SJCRH30 (cell line): ENCODE results near the gene KCNK15. TPM values are rescaled to one million over a fixed set of nuclear protein-coding genes. Genes with fewer than 3 reads are reported as not detected.
"Not testable (repeated sequence)": the region's sequence is repeated elsewhere in the genome, so short reads cannot be mapped to it uniquely, and the experiment has no call there.

Experiments used
- DNase-seq, 2 experiments: peaks; one replicate each; pipeline ENCODE4 v3.0.0-alpha.2; 2015 to 2020
- H3K27ac ChIP-seq: fragments of 250-450 bp; sonication (Bioruptor Pico); 2 replicates; pipeline ENCODE4 v1.5.1; 2020; ENCODE audit warnings: mild to moderate bottlenecking, moderate library complexity
- H3K27me3 ChIP-seq: fragments of 250-450 bp; sonication (Bioruptor Pico); 2 replicates; pipeline ENCODE4 v1.5.1; 2020; ENCODE audit warnings: mild to moderate bottlenecking, moderate library complexity
- H3K36me3 ChIP-seq: fragments of 250-450 bp; sonication (Bioruptor Pico); 2 replicates; pipeline ENCODE4 v1.5.1; 2020; ENCODE audit warnings: mild to moderate bottlenecking, moderate library complexity
- H3K4me1 ChIP-seq: fragments of 250-450 bp; sonication (Bioruptor Pico); 2 replicates; pipeline ENCODE4 v1.5.1; 2020; ENCODE audit warnings: mild to moderate bottlenecking, moderate library complexity
- H3K4me3 ChIP-seq: fragments of 250-450 bp; sonication (Bioruptor Pico); 2 replicates; pipeline ENCODE4 v1.5.1; 2020; ENCODE audit warnings: mild to moderate bottlenecking, moderate library complexity
- H3K9me3 ChIP-seq: fragments of 250-450 bp; sonication (Bioruptor Pico); replicated peaks from 2 replicates; pipeline ENCODE4 v1.5.1; 2020; ENCODE audit warnings: mild to moderate bottlenecking, moderate library complexity
- total RNA-seq: library from RNA; depleted of rRNA; stranded (reverse); fragments of >200 nt; shearing (Covaris generic); gene quantifications from 2 replicates; pipeline ENCODE4 v1.2.3, GENCODE V29; 2014; rRNA removed

Gene KCNK15
- not detected in 2 replicates for total RNA-seq

- no peaks in the 10 kb centered on the region for H3K9me3 ChIP-seq
- no peak within 1 kb of the TSS for H3K4me3 ChIP-seq
- DNase-seq = no peak
- H3K27me3 ChIP-seq = peaks cover 34% of the 10 kb centered on the region
- H3K27ac ChIP-seq = no peak within 1 kb of the TSS
- no peaks in the 10 kb centered on the region for H3K4me1 ChIP-seq
- H3K36me3 ChIP-seq = no peaks in the 10 kb centered on the region
These were observed at the start of gene KCNK15 for GRCh38 chr20:44745598-44746366. Gene KCNK15 (plus strand): TSS chr20:44745865. CDS start chr20:44745911, 46 bp downstream.

- Histone ChIP-seq H3K4me3 (no peak overlapping the region), H3K4me1 (peaks cover 19% of the 10 kb centered on the region), H3K27ac (no peak overlapping the region), H3K27me3 (peaks cover 13% of the 10 kb centered on the region; the same call in 1 of the 2 replicates), H3K36me3 (no peaks in the 10 kb centered on the region), H3K9me3 (peaks cover 5% of the 10 kb centered on the region)
- DNase-seq = no peak
These were observed 49.4 kb upstream of the KCNK15 start for GRCh38 chr20:44696315-44696714.

- H3K36me3 ChIP-seq, H3K27ac ChIP-seq, H3K4me3 ChIP-seq, H3K9me3 ChIP-seq, DNase-seq: not testable (repeated sequence)
- Histone ChIP-seq H3K27me3 (peaks cover 16% of the 10 kb centered on the region; the same call in 1 of the 2 replicates), H3K4me1 (peaks cover 25% of the 10 kb centered on the region)
These were observed 48.6 kb upstream of the KCNK15 start for GRCh38 chr20:44697041-44697440.

DNA sequence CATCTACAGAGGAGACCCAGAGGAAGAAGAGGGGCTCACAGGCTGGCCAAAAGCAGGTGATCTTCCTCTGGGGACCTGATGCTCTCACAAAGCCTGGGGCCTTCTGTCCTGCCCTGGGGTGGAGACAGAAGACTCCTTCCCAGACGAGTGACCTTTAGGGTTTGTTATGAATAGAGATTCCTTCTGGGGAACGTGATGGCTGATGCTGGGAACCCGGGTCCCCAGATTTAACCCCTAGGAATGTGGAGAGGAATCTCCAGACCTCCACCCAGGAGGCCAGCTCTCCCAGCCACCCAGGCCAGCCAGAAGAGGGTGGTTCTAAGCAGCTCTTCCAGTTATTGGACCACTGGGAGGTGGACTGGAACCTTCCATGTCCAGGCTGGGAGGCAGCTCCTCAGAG, 47.3 kb upstream of the KCNK15 start:
- peaks cover 16% of the 10 kb centered on the region; the same call in 1 of the 2 replicates for H3K27me3 ChIP-seq

GRCh38 chr20:44700306-44700705, 45.4 kb upstream of the KCNK15 start:
- Histone ChIP-seq H3K27me3 (peaks cover 16% of the 10 kb centered on the region; the same call in 1 of the 2 replicates), H3K36me3 (no peaks in the 10 kb centered on the region), H3K4me1 (peaks cover 33% of the 10 kb centered on the region), H3K27ac (no peak overlapping the region), H3K4me3 (no peak overlapping the region), H3K9me3 (no peaks in the 10 kb centered on the region)
- DNase-seq = peak in 1 of 2 experiments; percentile 29

More for the DNA sequence above, 47.3 kb upstream of the KCNK15 start:
- Histone ChIP-seq H3K27ac (no peak overlapping the region), H3K4me1 (peaks cover 28% of the 10 kb centered on the region), H3K36me3 (no peaks in the 10 kb centered on the region), H3K9me3 (no peaks in the 10 kb centered on the region), H3K4me3 (no peak overlapping the region)
- DNase-seq = no peak

- no peaks in the 10 kb centered on the region for H3K36me3 ChIP-seq
- H3K4me3 ChIP-seq = no peak overlapping the region
- H3K4me1 ChIP-seq = peaks cover 33% of the 10 kb centered on the region
- peaks cover 16% of the 10 kb centered on the region; the same call in 1 of the 2 replicates for H3K27me3 ChIP-seq
- H3K9me3 ChIP-seq = no peaks in the 10 kb centered on the region
- DNase-seq = peak; percentile 44 to 60
- no peak overlapping the region for H3K27ac ChIP-seq
These were observed 44.4 kb upstream of the KCNK15 start for GRCh38 chr20:44701118-44701857.

DNA sequence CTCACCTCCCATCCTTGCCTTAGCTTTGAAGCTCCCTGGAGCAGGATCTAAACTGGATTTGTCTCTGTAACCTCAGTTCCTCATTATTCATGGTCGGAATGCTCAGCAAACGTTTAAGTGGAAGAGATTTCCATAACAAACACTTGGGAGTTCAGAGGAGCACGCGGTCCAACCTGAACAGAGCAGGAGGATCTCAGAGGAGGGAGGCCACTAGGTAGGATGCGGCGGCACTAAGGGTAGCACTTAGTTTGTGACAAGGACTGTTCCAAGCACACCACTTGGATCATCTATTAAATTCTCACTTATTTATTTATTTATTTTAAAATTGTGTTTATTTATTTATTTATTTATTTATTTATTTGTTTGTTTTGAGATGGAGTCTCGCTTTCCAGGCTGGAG, 43.8 kb upstream of the KCNK15 start:
- Histone ChIP-seq H3K4me1 (peaks cover 33% of the 10 kb centered on the region), H3K36me3 (no peaks in the 10 kb centered on the region), H3K4me3 (no peak overlapping the region), H3K27me3 (peaks cover 16% of the 10 kb centered on the region; the same call in 1 of the 2 replicates), H3K9me3 (no peaks in the 10 kb centered on the region), H3K27ac (no peak overlapping the region)
- no peak for DNase-seq

DNA sequence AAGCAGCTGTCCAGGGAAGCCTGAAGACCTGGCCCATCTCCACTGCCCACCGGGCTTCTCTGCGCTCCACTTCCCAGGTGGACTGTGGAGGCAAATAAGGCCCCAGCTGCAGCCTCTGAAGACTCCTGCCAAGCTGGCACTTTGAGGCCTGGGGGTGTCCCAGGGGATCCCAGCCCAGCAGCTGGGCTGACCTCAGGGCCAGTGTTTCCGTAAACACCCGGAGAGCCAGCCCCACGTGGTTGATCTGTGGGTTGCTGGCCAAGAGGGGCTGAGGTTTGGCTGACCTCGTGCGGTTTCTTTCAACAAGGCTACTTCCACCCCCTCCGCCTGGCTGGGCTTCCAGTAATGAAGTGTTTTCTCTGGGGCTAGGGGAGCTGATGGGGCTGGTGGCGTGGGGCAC, 42.9 kb upstream of the KCNK15 start:
- Histone ChIP-seq H3K4me1 (peaks cover 33% of the 10 kb centered on the region), H3K36me3 (no peaks in the 10 kb centered on the region), H3K27ac (no peak overlapping the region), H3K4me3 (no peak overlapping the region), H3K27me3 (peaks cover 16% of the 10 kb centered on the region; the same call in 1 of the 2 replicates), H3K9me3 (no peaks in the 10 kb centered on the region)
- peak; percentile 96 for DNase-seq

GRCh38 chr20:44703183-44703925, 42.3 kb upstream of the KCNK15 start:
- no peaks in the 10 kb centered on the region for H3K9me3 ChIP-seq
- H3K4me3 ChIP-seq = no peak overlapping the region
- peaks cover 33% of the 10 kb centered on the region for H3K4me1 ChIP-seq
- DNase-seq = no peak
- peaks cover 16% of the 10 kb centered on the region; the same call in 1 of the 2 replicates for H3K27me3 ChIP-seq
- H3K36me3 ChIP-seq = no peaks in the 10 kb centered on the region
- no peak overlapping the region for H3K27ac ChIP-seq

- DNase-seq = no peak
- no peaks in the 10 kb centered on the region for H3K9me3 ChIP-seq
- H3K27me3 ChIP-seq = peaks cover 16% of the 10 kb centered on the region; the same call in 1 of the 2 replicates
- no peak overlapping the region for H3K4me3 ChIP-seq
- H3K36me3 ChIP-seq = no peaks in the 10 kb centered on the region
- H3K27ac ChIP-seq = no peak overlapping the region
- H3K4me1 ChIP-seq = peaks cover 33% of the 10 kb centered on the region
These were observed 41.6 kb upstream of the KCNK15 start for GRCh38 chr20:44703956-44704488.

- no peak for DNase-seq
These were observed 41.1 kb upstream of the KCNK15 start for GRCh38 chr20:44704551-44704971.

GRCh38 chr20:44705364-44706094, 40.1 kb upstream of the KCNK15 start:
- Histone ChIP-seq H3K4me3 (no peak overlapping the region), H3K27ac (no peak overlapping the region), H3K4me1 (peaks cover 33% of the 10 kb centered on the region), H3K27me3 (peaks cover 18% of the 10 kb centered on the region), H3K9me3 (no peaks in the 10 kb centered on the region), H3K36me3 (no peaks in the 10 kb centered on the region)
- no peak for DNase-seq

More at GRCh38 chr20:44704551-44704971, 41.1 kb upstream of the KCNK15 start:
- H3K9me3 ChIP-seq = no peaks in the 10 kb centered on the region
- H3K27ac ChIP-seq = no peak overlapping the region
- H3K36me3 ChIP-seq = no peaks in the 10 kb centered on the region
- no peak overlapping the region for H3K4me3 ChIP-seq
- peaks cover 21% of the 10 kb centered on the region; the same call in 1 of the 2 replicates for H3K27me3 ChIP-seq
- H3K4me1 ChIP-seq = peaks cover 33% of the 10 kb centered on the region

DNA sequence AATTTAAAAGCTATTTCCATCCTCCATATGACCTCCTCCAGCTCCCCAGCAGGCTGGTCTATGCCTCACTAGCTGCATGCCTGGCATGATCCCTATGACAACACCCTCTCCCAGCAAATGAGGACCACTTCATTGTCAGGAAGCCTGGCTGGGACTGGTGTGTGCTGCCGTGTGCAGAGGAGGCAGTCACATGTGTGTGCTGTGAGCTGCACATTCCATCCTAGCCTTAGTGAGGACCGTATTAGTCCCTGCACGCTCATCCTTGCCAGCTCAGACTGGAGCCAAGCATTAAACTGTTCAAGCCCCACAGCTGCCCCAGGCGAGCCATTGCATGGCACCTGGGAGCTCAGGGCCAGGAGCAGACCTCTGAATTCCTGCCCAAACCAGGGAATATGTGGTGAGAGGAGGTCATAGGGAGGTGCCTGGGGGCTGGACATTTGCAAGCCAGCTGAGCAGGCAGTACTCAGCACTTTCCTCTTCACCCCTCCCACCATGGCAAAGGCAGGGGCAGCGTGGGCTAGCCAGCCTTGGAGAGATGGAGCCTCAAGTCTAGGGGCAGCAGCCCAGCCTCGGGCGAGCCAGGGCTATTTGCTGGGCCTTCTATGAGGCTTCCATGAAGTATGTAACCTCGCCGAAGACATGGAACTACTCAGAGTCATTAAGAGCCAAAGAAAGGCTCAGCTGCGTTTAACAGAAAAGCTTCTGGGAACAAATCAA, 39.2 kb upstream of the KCNK15 start:
- peaks cover 26% of the 10 kb centered on the region for H3K4me1 ChIP-seq
- no peak overlapping the region for H3K4me3 ChIP-seq
- no peak for DNase-seq
- H3K36me3 ChIP-seq = no peaks in the 10 kb centered on the region
- H3K27ac ChIP-seq = no peak overlapping the region
- no peaks in the 10 kb centered on the region for H3K9me3 ChIP-seq
- H3K27me3 ChIP-seq = peaks cover 21% of the 10 kb centered on the region
